GM19395 (cell line): ENCODE measurements around the gene IL1RAPL2.
"Not testable (repeated sequence)": the region's sequence is repeated elsewhere in the genome, so short reads cannot be mapped to it uniquely, and the experiment has no call there.

Experiments
- ATAC-seq: cut with Tn5 transposase; IDR thresholded peaks from one replicate; pipeline ENCODE4 v1.9.1; 2021; ENCODE audit warnings: mild to moderate bottlenecking, moderate library complexity; ENCODE audit not compliant: unreplicated experiment

IL1RAPL2 gene

GRCh38 chrX:105754286-105754964, 1188.4 kb downstream of the IL1RAPL2 start:
- no peak for ATAC-seq

- no peak for ATAC-seq
Measured at GRCh38 chrX:105755109-105755508, 1189.1 kb downstream of the IL1RAPL2 start.

- ATAC-seq = no peak
Measured at GRCh38 chrX:105758754-105759153, 1192.8 kb downstream of the IL1RAPL2 start.

GRCh38 chrX:105759598-105759997, 1193.6 kb downstream of the IL1RAPL2 start:
- no peak for ATAC-seq

- ATAC-seq = no peak
Measured at GRCh38 chrX:105765691-105766090, 1199.7 kb downstream of the IL1RAPL2 start.

GRCh38 chrX:105773801-105774200, 1207.8 kb downstream of the IL1RAPL2 start:
- no peak for ATAC-seq

- no peak for ATAC-seq
Measured at GRCh38 chrX:105775679-105776078, 1209.7 kb downstream of the IL1RAPL2 start.

- no peak for ATAC-seq
Measured at GRCh38 chrX:105781804-105782203, 1215.8 kb downstream of the IL1RAPL2 start.

- ATAC-seq = not testable (repeated sequence)
Measured at GRCh38 chrX:105796877-105797276, 1230.9 kb downstream of the IL1RAPL2 start.

- ATAC-seq = no peak
Measured at GRCh38 chrX:105803891-105804290, 1237.9 kb downstream of the IL1RAPL2 start.

GRCh38 chrX:105805655-105806054, 1239.7 kb downstream of the IL1RAPL2 start:
- not testable (repeated sequence) for ATAC-seq

GRCh38 chrX:105816517-105816916, 1250.5 kb downstream of the IL1RAPL2 start:
- ATAC-seq = no peak
